Measurements from ENCODE around the gene PTX4.

PTX4 gene, protein sequence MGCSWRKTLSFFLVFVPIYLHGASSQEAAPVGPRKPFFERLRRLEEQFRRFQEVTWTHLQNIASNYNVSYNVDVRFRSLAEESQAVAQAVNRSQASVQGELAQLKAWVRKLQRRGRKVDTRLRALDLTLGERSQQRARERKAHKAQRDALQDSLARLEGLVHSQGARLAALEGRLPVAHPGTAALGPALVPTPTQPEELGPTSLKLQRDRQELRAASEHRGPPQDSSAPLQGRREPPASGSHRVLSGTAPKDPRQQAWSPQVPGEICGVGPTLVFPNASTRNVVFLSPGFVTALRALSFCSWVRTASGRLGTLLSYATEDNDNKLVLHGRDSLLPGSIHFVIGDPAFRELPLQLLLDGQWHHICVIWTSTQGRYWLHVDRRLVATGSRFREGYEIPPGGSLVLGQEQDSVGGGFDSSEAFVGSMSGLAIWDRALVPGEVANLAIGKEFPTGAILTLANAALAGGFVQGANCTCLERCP

DNA sequence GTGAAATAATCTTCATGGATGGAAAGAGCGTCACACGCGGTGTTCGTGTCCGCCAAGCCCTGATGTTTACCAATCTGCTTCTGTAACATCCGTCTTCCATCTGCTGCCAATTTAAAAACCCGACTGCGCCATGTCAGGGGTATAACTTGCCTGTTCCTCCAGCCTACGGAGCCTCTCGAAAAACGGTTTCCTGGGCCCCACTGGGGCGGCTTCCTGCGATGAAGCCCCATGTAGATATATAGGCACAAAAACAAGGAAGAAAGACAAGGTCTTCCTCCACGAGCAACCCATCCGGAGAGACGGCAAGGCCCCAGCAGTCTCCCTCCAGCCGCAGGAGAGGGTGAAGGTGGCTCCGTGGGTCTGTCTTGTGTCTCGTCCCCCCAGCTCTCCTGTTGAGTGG lies at the start of gene PTX4:
PTX4 (minus strand) TSS at position 326 of the 400 bp plus-strand sequence; CDS start at position 291, 35 bp downstream.
- no peak for TF ChIP-seq GATA3 (IDR thresholded peaks at IDR 0.05; ENCODE audit: low read depth, low read length)
- TF ChIP-seq GATA2 (IDR thresholded peaks at IDR 0.05; ENCODE audit: low read depth, low read length): no peak

DNA sequence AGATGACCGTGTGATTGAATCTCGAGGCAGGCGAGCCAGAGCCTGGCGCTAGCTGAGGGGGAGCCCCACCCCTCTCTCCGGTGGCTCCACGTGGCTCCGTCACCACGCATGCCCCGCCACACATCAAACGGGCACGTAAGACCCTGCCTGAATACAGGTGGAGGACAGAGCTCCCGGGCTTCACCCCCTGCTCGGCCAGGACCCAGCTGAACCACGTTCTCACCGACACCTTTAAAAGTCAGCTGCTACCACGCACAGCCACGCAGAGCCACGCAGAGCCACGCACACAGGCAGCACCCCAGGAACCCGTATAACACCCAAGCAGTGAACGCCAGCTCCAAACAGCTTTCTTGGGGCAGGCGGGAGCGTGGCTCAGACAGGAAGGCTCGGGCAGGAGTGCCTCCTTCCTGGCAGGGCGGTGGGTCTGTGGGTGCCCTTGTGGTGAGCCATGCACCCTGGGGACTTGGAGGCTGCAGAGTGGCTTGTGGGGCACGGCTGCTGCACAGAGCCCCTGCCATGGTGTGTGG lies 49.1 kb upstream of the PTX4 start:
- no peak for TF ChIP-seq GATA3 (IDR thresholded peaks at IDR 0.05; ENCODE audit: low read depth, low read length)
- no peak for TF ChIP-seq GATA2 (IDR thresholded peaks at IDR 0.05; ENCODE audit: low read depth, low read length)

DNA sequence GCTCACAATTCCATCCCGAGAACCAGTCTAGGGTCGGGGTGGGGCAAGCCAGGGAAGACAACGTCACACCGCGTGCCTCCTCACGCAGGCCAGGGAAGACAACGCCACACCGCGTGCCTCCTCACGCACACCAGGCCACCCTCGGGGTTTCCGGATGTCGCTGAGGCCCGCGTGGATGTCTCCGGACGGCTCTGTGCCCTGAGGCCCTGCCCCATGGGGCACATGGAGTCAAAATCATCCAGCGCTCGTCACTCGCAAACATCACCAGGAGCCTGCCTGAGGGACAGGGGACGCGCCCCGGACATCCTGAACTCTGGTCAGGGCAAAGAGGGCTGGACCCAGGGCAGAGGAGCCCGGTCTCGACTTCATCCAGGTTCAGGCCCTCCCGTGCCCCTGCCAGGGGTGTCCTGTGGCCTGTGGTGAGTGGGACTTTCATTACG lies 48.4 kb upstream of the PTX4 start:
- no peak for TF ChIP-seq GATA3 (IDR thresholded peaks at IDR 0.05; ENCODE audit: low read depth, low read length)
- TF ChIP-seq GATA2 (IDR thresholded peaks at IDR 0.05; ENCODE audit: low read depth, low read length): no peak

DNA sequence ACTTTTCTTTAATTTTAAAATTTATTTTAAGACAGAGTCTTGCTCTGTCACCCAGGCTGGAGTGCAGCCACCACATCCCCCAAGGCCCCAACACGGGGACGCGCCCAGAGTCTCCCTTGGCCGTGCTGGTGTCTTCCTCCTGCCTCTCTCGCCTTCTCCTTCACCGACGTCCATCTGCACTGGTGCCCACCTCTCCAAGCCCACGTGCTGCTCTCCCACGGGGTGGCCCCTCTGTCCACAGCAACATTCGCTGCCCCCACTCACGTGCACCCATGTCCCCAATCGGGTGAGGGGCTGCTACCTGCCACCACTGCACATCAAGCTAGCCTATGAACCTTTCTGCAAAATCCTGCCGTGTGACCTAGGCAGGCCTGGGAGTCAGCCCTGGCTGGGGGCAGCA lies 47.9 kb upstream of the PTX4 start:
- no peak for TF ChIP-seq GATA3 (IDR thresholded peaks at IDR 0.05; ENCODE audit: low read depth, low read length)
- TF ChIP-seq GATA2 (IDR thresholded peaks at IDR 0.05; ENCODE audit: low read depth, low read length): no peak

DNA sequence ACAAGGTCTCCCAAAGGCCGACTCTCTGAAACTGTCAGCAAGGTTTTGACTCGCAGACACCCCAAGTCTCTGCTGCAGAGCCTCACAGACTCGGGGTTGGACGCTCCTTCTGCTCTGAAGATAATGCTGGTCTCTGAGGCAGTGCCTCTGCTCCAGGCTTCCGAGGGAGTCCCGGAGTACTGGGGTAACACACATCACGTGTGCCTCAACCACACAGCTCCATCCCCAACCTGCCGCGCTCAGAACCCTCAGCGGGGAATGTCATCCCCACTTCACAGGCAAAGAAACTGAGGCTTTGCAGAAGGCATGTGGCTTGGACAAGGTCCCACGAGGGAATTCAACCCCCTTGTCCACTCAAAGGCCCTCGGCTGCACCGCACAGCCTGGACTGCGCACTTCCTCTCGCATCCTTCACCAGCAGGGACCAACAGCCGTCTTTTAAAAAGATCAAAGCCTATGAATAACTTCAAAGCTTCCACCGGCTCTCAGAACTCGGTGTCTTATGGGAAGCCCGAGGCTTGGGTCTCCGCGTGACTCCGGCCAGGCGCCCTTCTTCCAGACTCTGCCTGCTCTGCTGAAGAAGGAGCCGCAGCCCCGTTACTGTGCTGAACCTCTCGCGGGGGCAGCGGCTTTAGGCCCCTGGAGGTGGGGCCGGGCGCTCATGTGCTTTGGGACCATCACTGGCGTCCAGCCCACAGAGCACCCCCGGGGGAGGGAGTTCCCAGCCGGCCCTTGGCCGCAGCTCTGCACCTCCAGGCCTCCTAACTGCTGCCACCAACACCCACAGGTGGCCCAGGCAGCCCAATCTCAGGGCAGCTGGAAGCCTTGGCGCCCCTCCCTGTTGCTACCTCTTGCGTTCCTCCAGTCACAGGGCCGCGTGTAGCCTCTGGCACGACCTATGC lies 46.9 kb upstream of the PTX4 start:
- no peak for TF ChIP-seq GATA2 (IDR thresholded peaks at IDR 0.05; ENCODE audit: low read depth, low read length)
- no peak for TF ChIP-seq GATA3 (IDR thresholded peaks at IDR 0.05; ENCODE audit: low read depth, low read length)

DNA sequence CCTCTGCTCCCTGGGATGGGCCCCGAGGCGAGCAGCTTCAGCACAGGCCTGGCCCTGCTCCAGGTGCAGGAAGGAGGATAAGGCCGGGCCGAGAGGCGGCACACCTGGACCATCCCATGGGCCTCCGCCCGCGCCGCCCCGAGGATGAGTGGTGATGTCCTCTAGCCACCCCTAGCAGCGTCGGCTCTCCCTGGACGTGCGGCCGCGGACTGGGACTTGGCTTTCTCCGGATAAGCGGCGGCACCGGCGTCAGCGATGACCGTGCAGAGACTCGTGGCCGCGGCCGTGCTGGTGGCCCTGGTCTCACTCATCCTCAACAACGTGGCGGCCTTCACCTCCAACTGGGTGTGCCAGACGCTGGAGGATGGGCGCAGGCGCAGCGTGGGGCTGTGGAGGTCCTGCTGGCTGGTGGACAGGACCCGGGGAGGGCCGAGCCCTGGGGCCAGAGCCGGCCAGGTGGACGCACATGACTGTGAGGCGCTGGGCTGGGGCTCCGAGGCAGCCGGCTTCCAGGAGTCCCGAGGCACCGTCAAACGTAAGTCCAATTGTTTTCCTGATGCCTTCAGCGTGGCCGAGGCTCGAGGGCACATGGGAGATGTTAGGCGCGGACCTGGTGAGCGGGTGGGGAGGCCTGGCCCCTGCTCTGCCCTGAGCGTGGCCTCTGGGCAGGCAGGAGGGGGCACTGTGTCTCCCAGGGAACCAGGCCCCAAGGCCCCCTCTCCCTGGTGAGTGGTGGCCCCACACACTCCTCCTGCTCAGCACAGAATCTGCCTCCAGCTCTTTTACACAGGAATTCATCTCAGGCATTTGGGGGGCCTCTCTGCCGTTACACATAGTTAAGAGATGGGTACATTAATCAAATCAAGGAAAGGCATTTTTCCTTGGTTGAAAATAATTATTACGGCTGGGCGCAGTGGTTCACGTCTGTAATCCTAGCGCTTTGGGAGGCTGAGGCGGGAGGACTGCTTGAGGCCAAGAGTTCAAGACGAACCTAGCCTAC lies 45.6 kb upstream of the PTX4 start:
- no peak for TF ChIP-seq GATA2 (IDR thresholded peaks at IDR 0.05; ENCODE audit: low read depth, low read length)
- TF ChIP-seq GATA3 (IDR thresholded peaks at IDR 0.05; ENCODE audit: low read depth, low read length): no peak

DNA sequence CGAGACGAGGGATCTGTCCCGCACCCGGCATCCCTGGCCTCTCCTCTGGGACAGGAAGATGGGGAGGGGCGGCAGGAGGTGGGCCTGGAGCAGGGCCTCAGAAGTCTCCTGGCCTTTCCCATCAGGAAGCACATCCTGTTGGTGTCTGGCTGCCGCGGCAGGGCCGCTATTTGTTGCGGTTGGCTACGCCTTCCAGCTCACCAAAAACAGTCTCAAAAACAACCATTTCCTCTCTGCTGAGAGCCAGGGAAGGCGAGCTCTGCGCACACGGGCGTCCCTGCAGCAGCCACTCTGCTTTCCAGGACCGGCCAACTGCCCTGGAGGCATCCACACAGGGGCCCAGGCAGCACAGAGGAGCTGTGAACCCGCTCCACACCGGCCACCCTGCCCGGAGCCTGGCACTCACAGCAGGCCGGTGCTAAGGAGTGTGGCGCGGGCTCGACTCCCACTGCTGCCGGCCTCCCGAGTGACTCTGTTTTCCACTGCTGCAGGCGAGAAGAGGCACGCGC lies 44.8 kb upstream of the PTX4 start, which contains the start of gene TMEM204:
TMEM204 (plus strand) TSS at position 224 of the 509 bp plus-strand sequence. CDS start 610 bp downstream, outside the sequence.
- TF ChIP-seq GATA2 (IDR thresholded peaks at IDR 0.05; ENCODE audit: low read depth, low read length) (no peak), GATA3 (IDR thresholded peaks at IDR 0.05; ENCODE audit: low read depth, low read length) (no peak)

DNA sequence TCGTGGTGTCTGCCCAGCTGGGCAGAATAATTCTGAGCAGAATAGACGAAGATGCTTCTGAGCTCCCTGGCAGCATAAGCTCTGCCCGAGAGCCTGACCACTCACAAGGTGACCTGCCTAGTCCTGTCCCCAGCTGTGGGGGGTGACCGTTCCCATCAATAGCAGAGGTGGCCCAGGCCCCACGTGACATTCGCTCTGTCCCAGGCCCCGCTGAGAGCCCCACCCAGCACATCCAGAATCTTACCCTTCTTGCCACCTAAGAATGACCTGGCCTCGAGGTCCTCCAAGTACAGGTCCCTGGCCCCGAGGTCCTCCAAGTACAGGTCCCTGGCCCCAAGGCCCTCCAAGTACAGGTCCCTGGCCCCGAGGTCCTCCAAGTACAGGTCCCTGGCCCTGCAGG lies 44.0 kb upstream of the PTX4 start:
- TF ChIP-seq GATA2 (IDR thresholded peaks at IDR 0.05; ENCODE audit: low read depth, low read length) (no peak), GATA3 (IDR thresholded peaks at IDR 0.05; ENCODE audit: low read depth, low read length) (no peak)

DNA sequence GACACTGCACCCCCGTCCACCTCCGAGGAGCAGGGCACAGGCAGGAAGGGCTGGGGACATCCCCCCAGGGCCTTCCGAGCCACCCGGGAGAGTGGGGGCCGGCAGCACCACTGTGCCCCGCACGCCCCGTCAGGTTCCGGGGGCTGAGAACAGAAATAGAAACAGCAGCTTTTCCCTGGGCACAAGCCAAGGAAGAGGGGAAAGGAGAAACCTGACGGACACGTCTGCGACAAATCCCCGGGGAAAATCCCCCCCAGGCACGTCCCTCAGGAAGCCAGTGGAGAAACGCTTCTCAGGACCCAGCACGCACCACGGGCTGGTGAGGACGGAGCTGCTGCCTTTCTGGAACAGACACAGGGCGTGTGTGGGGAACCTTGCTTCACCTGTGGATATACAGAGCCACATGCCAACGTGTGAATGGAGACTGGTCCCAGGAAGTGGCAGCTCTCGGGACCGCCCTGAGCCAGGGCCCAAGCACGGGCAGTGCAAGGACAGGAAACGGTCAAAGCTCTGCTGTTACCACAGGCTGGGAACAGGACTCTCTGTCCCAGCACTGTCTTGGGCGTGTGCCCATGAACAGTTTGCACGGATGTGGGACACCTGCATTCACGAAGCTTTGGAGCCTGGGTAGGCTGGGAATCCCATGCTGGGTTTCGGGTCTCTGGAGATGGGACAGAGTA lies 43.5 kb upstream of the PTX4 start:
- no peak for TF ChIP-seq GATA3 (IDR thresholded peaks at IDR 0.05; ENCODE audit: low read depth, low read length)

DNA sequence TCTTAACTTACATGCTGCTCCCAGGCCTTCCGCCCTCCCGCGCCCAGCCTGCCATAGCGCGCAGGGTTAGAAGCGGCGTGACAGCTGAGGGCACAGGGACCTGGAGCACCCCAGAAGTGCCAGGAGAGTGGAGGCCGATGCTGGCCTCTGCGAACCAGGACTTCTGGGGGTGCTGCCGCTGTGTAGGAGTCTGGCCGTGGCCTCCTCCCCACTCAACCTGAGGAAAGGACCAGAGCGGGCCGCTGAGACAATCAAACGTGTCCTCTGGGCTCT lies 42.8 kb upstream of the PTX4 start:
- no peak for TF ChIP-seq GATA3 (IDR thresholded peaks at IDR 0.05; ENCODE audit: low read depth, low read length)

DNA sequence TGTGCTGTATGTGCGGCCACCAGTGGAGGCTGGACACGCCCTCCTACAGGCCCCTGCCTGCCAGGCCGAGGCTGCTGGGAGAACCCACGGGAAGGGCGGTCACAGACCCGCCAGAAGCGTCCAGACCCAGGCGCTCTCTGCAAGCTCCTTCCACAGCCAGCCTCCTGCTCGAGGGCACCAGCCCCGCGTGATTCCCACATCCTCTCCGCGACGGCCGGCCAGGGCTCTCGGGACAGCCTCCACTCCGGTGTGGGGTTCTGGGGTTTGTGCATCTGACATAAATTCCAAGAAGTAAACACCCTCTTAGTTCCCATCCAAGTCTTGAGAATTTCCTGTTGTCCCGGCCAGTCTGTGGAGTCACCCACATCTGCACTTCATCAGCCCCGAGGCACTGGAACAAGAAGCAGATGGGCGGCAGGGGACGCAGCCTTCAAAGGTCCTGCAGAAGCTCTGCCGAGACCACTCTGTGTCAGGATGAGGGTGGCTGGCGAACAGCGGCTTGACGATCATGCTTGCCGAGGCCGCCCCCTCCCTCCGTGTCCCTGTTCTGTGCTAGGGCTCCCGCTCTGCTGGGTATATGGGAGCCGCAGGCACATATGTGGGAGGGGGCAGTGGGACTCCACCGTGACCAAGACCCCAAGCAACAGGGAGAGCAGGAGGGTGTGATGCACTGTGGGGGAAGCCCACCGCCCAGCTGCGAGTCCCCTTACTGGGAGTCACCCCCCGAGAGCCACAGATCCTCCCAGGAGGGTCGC lies 42.3 kb upstream of the PTX4 start:
- no peak for TF ChIP-seq GATA3 (IDR thresholded peaks at IDR 0.05; ENCODE audit: low read depth, low read length)
- peak; percentile 66; the same call in 1 of the 2 replicates for TF ChIP-seq GATA2 (IDR thresholded peaks at IDR 0.05; ENCODE audit: low read depth, low read length)

DNA sequence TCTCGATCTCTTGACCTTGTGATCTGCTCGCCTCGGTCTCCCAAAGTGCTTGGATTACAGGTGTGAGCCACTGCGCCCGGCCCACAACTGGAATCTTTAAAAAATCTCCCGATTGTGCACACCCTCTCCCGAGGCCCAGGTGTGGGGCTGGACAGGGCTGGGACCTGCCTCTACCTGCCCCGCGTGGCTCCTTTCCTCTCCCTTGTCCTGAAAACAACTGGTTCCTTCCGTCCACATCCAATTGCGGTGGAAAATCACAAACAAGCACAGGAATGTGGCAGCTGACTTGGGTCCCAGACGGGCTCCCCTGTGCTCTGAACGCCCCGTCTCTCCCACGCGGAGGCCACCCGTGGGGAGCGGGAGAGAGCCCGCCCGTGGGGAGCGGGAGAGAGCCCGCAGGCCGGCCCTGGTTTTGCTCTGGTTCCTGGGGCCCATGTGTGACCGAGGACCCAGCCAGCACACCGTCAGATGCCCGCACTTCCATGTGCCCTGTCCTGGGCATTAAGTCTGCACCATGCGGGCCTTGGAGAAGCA lies 41.7 kb upstream of the PTX4 start:
- TF ChIP-seq GATA3 (IDR thresholded peaks at IDR 0.05; ENCODE audit: low read depth, low read length) (no peak), GATA2 (IDR thresholded peaks at IDR 0.05; ENCODE audit: low read depth, low read length) (no peak)
